GM12878 (cell line): ENCODE data around the gene NPFFR2.

ENCODE experiments used
- ATF2 ChIP-seq: IDR thresholded peaks from 2 replicates; pipeline ENCODE4 v1.6.1; 2012; ENCODE audit warnings: low read length, inconsistent platforms
- BHLHE40 ChIP-seq, 2 experiments: fragments of 450-650 bp in 1 of 2; IDR thresholded peaks; 2 replicates each; pipeline ENCODE4 v1.6.1; 2011 to 2017; ENCODE audit warnings: low read depth in 2 of 2, borderline replicate concordance in 1 of 2, improper control_type of control experiment in 1 of 2, low read length in 1 of 2, mild to moderate bottlenecking in 1 of 2
- CREB1 ChIP-seq: IDR thresholded peaks from 2 replicates; pipeline ENCODE4 v1.6.1; 2012; ENCODE audit warnings: low read depth, mild to moderate bottlenecking, inconsistent platforms
- CTCF ChIP-seq, 3 experiments: IDR thresholded peaks in 2 of 3; conservative IDR thresholded peaks in 1 of 3; 2 replicates each; pipeline ENCODE4 v1.5.1; 2011; ENCODE audit warnings: low read depth in 3 of 3, low read length in 3 of 3, mild to moderate bottlenecking in 3 of 3, control low read depth in 2 of 3, moderate library complexity in 2 of 3, inconsistent platforms in 1 of 3, mixed read lengths in 1 of 3; ENCODE audit not compliant: control insufficient read depth in 2 of 3, insufficient read depth in 1 of 3; ENCODE audit errors: extremely low read depth in 1 of 3
- EGR1 ChIP-seq, 2 experiments: IDR thresholded peaks; 1 replicate in 1 of 2; 2 replicates in 1 of 2; pipeline ENCODE4 v1.6.1; 2011 to 2012; ENCODE audit warnings: low read depth in 2 of 2, low read length in 2 of 2, borderline replicate concordance in 1 of 2, mild to moderate bottlenecking in 1 of 2, moderate library complexity in 1 of 2
- EZH2 ChIP-seq: IDR thresholded peaks from 2 replicates; pipeline ENCODE4 v1.6.1; 2012; ENCODE audit warnings: low read depth, mild to moderate bottlenecking, control low read depth, inconsistent platforms, low read length, borderline replicate concordance; ENCODE audit not compliant: control insufficient read depth
- HCFC1 ChIP-seq: fragments of 150-350 bp; IDR thresholded peaks from 2 replicates; pipeline ENCODE4 v1.6.1; 2014; ENCODE audit warnings: low read length
- JUND ChIP-seq: IDR thresholded peaks from 2 replicates; pipeline ENCODE4 v1.6.1; 2012; ENCODE audit warnings: low read depth, mild to moderate bottlenecking, low read length, improper control_type of control experiment, moderate library complexity
- MYC ChIP-seq: IDR thresholded peaks from 2 replicates; pipeline ENCODE4 v1.6.1; 2011; ENCODE audit warnings: mild to moderate bottlenecking, low read length, moderate library complexity, inconsistent platforms; ENCODE audit not compliant: insufficient read depth, insufficient replicate concordance, insufficient read length, severe bottlenecking
- NR2F1 ChIP-seq: fragments of 450-650 bp; conservative IDR thresholded peaks from 2 replicates; pipeline ENCODE4 v1.6.1; 2017; ENCODE audit warnings: mild to moderate bottlenecking
- POLR2AphosphoS5 ChIP-seq: IDR thresholded peaks from 2 replicates; pipeline ENCODE4 v1.6.1; 2011; ENCODE audit warnings: mild to moderate bottlenecking, low read length, inconsistent platforms
- YY1 ChIP-seq: IDR thresholded peaks from 2 replicates; pipeline ENCODE4 v1.6.1; 2011; ENCODE audit warnings: low read depth, mild to moderate bottlenecking, low read length
- ZNF384 ChIP-seq: IDR thresholded peaks from 2 replicates; pipeline ENCODE4 v1.6.1; 2012; ENCODE audit warnings: low read depth, mild to moderate bottlenecking, low read length, improper control_type of control experiment, borderline replicate concordance

- TF ChIP-seq BHLHE40 (IDR thresholded peaks at IDR 0.05; ENCODE audit: borderline replicate concordance in 1 of 2, low read depth in 2 of 2, low read length in 1 of 2) (no peak), EZH2 (no peak), ATF2 (no peak), HCFC1 (no peak), ZNF384 (no peak), MYC (no peak), JUND (no peak), YY1 (no peak), CREB1 (no peak), NR2F1 (no peak), EGR1 (IDR thresholded peaks at IDR 0.05; ENCODE audit: borderline replicate concordance in 1 of 2, low read depth in 2 of 2, low read length in 2 of 2) (no peak), CTCF (IDR thresholded peaks at IDR 0.05 in 2 of 3, conservative IDR thresholded peaks at IDR 0.05 in 1 of 3; ENCODE audit: control insufficient read depth in 2 of 3, extremely low read depth in 1 of 3, insufficient read depth in 1 of 3, low read depth in 3 of 3, low read length in 3 of 3) (no peak), POLR2AphosphoS5 (no peak)
These were observed 120.9 kb downstream of the NPFFR2 start for GRCh38 chr4:72152731-72153130.
